H1 (cell line): ENCODE measurements around the gene COQ10B. TPM values are rescaled to one million over a fixed set of nuclear protein-coding genes. Genes with fewer than 3 reads are reported as not detected.

Experiments
- CTCF ChIA-PET: fragments of 300-600 bp; sonication (Branson Sonifier 250); formaldehyde crosslinking; loops from one replicate; lab custom pipeline; 2021; ENCODE audit not compliant: partially characterized antibody; lab: Charles Lee
- POLR2A ChIA-PET: fragments of 300-600 bp; sonication (Branson Sonifier 250); formaldehyde crosslinking; loops from one replicate; lab custom pipeline; 2021; ENCODE audit warnings: inconsistent platforms; ENCODE audit not compliant: partially characterized antibody; lab: Charles Lee
- DNase-seq, 2 experiments: peaks; one replicate each; pipeline versions ENCODE4 v3.0.0 to v3.0.0-alpha.2; 2010 to 2022; ENCODE audit warnings: low spot score in 2 of 2, low read depth in 1 of 2, mixed read lengths in 1 of 2
- FAIRE-seq: peaks from 2 replicates; lab custom pipeline; 2011; peaks lifted over from hg19 to GRCh38; lab: Jason Lieb, UNC
- H2AFZ ChIP-seq: 2 replicates; pipeline ENCODE4 v1.8.1; 2012; ENCODE audit warnings: low read length, inconsistent platforms
- H2AK5ac ChIP-seq: 2 replicates; pipeline ENCODE4 v1.6.1; 2013; ENCODE audit warnings: low read depth, low read length
- H2BK120ac ChIP-seq: replicated peaks from 2 replicates; pipeline ENCODE3; 2013; ENCODE audit warnings: low read depth, low read length, inconsistent platforms
- H2BK12ac ChIP-seq: 2 replicates; pipeline ENCODE4 v1.6.1; 2013; ENCODE audit warnings: low read depth, low read length
- H2BK15ac ChIP-seq: 2 replicates; pipeline ENCODE4 v1.6.1; 2013; ENCODE audit warnings: low read length
- H2BK20ac ChIP-seq: 2 replicates; pipeline ENCODE4 v1.6.1; 2013; ENCODE audit warnings: low read length
- H2BK5ac ChIP-seq: 2 replicates; pipeline ENCODE4 v1.6.1; 2013; ENCODE audit warnings: low read depth, low read length
- H3K14ac ChIP-seq: 2 replicates; pipeline ENCODE4 v1.6.1; 2013; ENCODE audit warnings: inconsistent platforms; ENCODE audit not compliant: insufficient read length
- H3K18ac ChIP-seq: 2 replicates; pipeline ENCODE4 v1.6.1; 2013; ENCODE audit warnings: low read length; ENCODE audit errors: extremely low read depth
- H3K23ac ChIP-seq: 2 replicates; pipeline ENCODE4 v1.6.1; 2013; ENCODE audit warnings: inconsistent platforms; ENCODE audit not compliant: insufficient read length
- H3K23me2 ChIP-seq: 2 replicates; pipeline ENCODE4 v1.6.1; 2013; ENCODE audit warnings: low read depth, low read length
- H3K27ac ChIP-seq: 2 replicates; pipeline ENCODE4 v1.6.1; 2011; ENCODE audit warnings: low read depth, low read length, inconsistent platforms
- H3K27me3 ChIP-seq, 4 experiments: replicated peaks in 1 of 4; 1 replicate in 1 of 4; 2 replicates in 3 of 4; pipeline versions ENCODE4 v1.6.1 to v1.8.1; 2011 to 2013; ENCODE audit warnings: low read length in 3 of 4, mild to moderate bottlenecking in 3 of 4, inconsistent platforms in 2 of 4, mixed read lengths in 2 of 4, moderate library complexity in 1 of 4; ENCODE audit not compliant: control insufficient read depth in 3 of 4, insufficient read depth in 3 of 4; ENCODE audit errors: extremely low read depth in 1 of 4
- H3K36me3 ChIP-seq, 4 experiments: 2 replicates each; pipeline versions ENCODE4 v1.6.1 to v1.8.1; 2011 to 2013; ENCODE audit warnings: mild to moderate bottlenecking in 4 of 4, low read length in 3 of 4, moderate library complexity in 2 of 4, control low read depth in 1 of 4, inconsistent platforms in 1 of 4; ENCODE audit not compliant: insufficient read depth in 4 of 4, control insufficient read depth in 2 of 4
- H3K4ac ChIP-seq: replicated peaks from 2 replicates; pipeline ENCODE3; 2013; ENCODE audit warnings: low read length, low read depth, mixed read lengths, inconsistent platforms; ENCODE audit not compliant: insufficient read length
- H3K4me1 ChIP-seq, 4 experiments: replicated peaks in 1 of 4; 1 replicate in 1 of 4; 2 replicates in 3 of 4; pipeline versions ENCODE4 v1.6.1 to v1.8.1; 2011 to 2013; ENCODE audit warnings: low read length in 3 of 4, inconsistent platforms in 2 of 4, mixed read lengths in 1 of 4; ENCODE audit not compliant: insufficient read depth in 4 of 4, control insufficient read depth in 3 of 4
- H3K4me2 ChIP-seq, 2 experiments: 2 replicates each; pipeline versions ENCODE4 v1.6.1 to v1.8.1; 2011 to 2013; ENCODE audit warnings: low read depth in 2 of 2, low read length in 2 of 2, control low read depth in 1 of 2, inconsistent platforms in 1 of 2, mild to moderate bottlenecking in 1 of 2; ENCODE audit not compliant: insufficient read depth in 1 of 2
- H3K4me3 ChIP-seq, 4 experiments: fragments of 200-600, 300-600 bp in 1 of 4; sonication (generic), shearing (Covaris generic), sonication (Bioruptor Twin) in 1 of 4; 2 replicates each; pipeline versions ENCODE4 v1.5.1 to v1.8.1; 2011 to 2016; ENCODE audit warnings: low read length in 4 of 4, low read depth in 3 of 4, control low read depth in 2 of 4, inconsistent platforms in 2 of 4, mild to moderate bottlenecking in 2 of 4, mixed read lengths in 1 of 4, moderate library complexity in 1 of 4; ENCODE audit not compliant: insufficient read depth in 2 of 4; ENCODE audit errors: extremely low read depth in 1 of 4
- H3K56ac ChIP-seq: replicated peaks from 2 replicates; pipeline ENCODE3; 2013; ENCODE audit warnings: low read depth, mild to moderate bottlenecking, mixed read lengths, low read length, inconsistent platforms; ENCODE audit not compliant: insufficient read length
- H3K79me1 ChIP-seq: 2 replicates; pipeline ENCODE4 v1.6.1; 2013; ENCODE audit warnings: low read depth, low read length, control low read depth
- H3K79me2 ChIP-seq, 2 experiments: 2 replicates each; pipeline versions ENCODE4 v1.6.1 to v1.8.1; 2012 to 2013; ENCODE audit warnings: low read length in 2 of 2, mild to moderate bottlenecking in 2 of 2, inconsistent platforms in 1 of 2; ENCODE audit not compliant: insufficient read depth in 2 of 2, control insufficient read depth in 1 of 2
- H3K9ac ChIP-seq, 4 experiments: replicated peaks in 1 of 4; 1 replicate in 1 of 4; 2 replicates in 3 of 4; pipeline versions ENCODE4 v1.6.1 to v1.8.1; 2011 to 2013; ENCODE audit warnings: low read depth in 3 of 4, low read length in 3 of 4, control low read depth in 2 of 4, mild to moderate bottlenecking in 2 of 4, moderate library complexity in 2 of 4, inconsistent platforms in 1 of 4; ENCODE audit errors: extremely low read depth in 1 of 4
- H3K9me3 ChIP-seq, 2 experiments: 2 replicates each; pipeline versions ENCODE4 v1.6.1 to v1.8.1; 2012 to 2013; ENCODE audit warnings: mild to moderate bottlenecking in 2 of 2, moderate library complexity in 2 of 2, control low read depth in 1 of 2, inconsistent platforms in 1 of 2, low read depth in 1 of 2, low read length in 1 of 2, mixed read lengths in 1 of 2; ENCODE audit not compliant: insufficient read depth in 2 of 2
- H4K20me1 ChIP-seq, 2 experiments: replicated peaks in 1 of 2; 2 replicates each; pipeline versions ENCODE3 to v1.8.1; 2011 to 2013; ENCODE audit warnings: inconsistent platforms in 2 of 2, low read length in 2 of 2, mild to moderate bottlenecking in 1 of 2; ENCODE audit not compliant: insufficient read depth in 2 of 2, control insufficient read depth in 1 of 2
- H4K5ac ChIP-seq: 2 replicates; pipeline ENCODE4 v1.6.1; 2013; ENCODE audit warnings: low read length, low read depth, mixed read lengths, inconsistent platforms; ENCODE audit not compliant: insufficient read length
- H4K8ac ChIP-seq: 2 replicates; pipeline ENCODE4 v1.8.0; 2013; ENCODE audit warnings: mild to moderate bottlenecking, moderate library complexity, low read length, inconsistent platforms; ENCODE audit not compliant: insufficient read depth; ENCODE audit errors: extremely low read depth
- H4K91ac ChIP-seq: replicated peaks from 2 replicates; pipeline ENCODE3; 2013; ENCODE audit warnings: low read length, mixed read lengths, inconsistent platforms; ENCODE audit not compliant: insufficient read length
- BRCA1 ChIP-seq: IDR thresholded peaks from 2 replicates; pipeline ENCODE4 v1.6.1; 2012; ENCODE audit warnings: low read depth, low read length, improper control_type of control experiment
- CHD2 ChIP-seq: IDR thresholded peaks from 2 replicates; pipeline ENCODE4 v1.6.1; 2012; ENCODE audit warnings: low read length, improper control_type of control experiment
- HDAC6 ChIP-seq: IDR thresholded peaks from one replicate; pipeline ENCODE4 v1.7.1; 2012; ENCODE audit warnings: low read depth, mild to moderate bottlenecking, inconsistent platforms, low read length, moderate library complexity
- JUN ChIP-seq: IDR thresholded peaks from 2 replicates; pipeline ENCODE4 v1.6.1; 2011; ENCODE audit warnings: low read depth, mild to moderate bottlenecking, improper control_type of control experiment, low read length
- POLR2A ChIP-seq, 2 experiments: IDR thresholded peaks; 1 replicate in 1 of 2; 2 replicates in 1 of 2; pipeline ENCODE4 v1.6.1; 2011; ENCODE audit warnings: low read depth in 2 of 2, low read length in 2 of 2, mild to moderate bottlenecking in 2 of 2; ENCODE audit errors: control extremely low read depth in 1 of 2
- POLR2AphosphoS5 ChIP-seq: IDR thresholded peaks from 2 replicates; pipeline ENCODE4 v1.6.1; 2011; ENCODE audit warnings: low read depth, low read length
- SIN3A ChIP-seq, 2 experiments: IDR thresholded peaks in 1 of 2; conservative IDR thresholded peaks in 1 of 2; 2 replicates each; pipeline ENCODE4 v1.6.1; 2011 to 2012; ENCODE audit warnings: low read length in 2 of 2, improper control_type of control experiment in 1 of 2, low read depth in 1 of 2, mild to moderate bottlenecking in 1 of 2
- SP1 ChIP-seq: IDR thresholded peaks from 2 replicates; pipeline ENCODE4 v1.6.1; 2011; ENCODE audit warnings: low read depth, low read length
- SP2 ChIP-seq: IDR thresholded peaks from 2 replicates; pipeline ENCODE4 v1.6.1; 2012; ENCODE audit warnings: mild to moderate bottlenecking, low read length, inconsistent platforms
- SP4 ChIP-seq: IDR thresholded peaks from 2 replicates; pipeline ENCODE4 v1.6.1; 2012; ENCODE audit warnings: low read length, inconsistent platforms
- SUZ12 ChIP-seq: fragments of 200-600 bp; sonication (generic); IDR thresholded peaks from 2 replicates; pipeline ENCODE4 v1.6.1; 2012; ENCODE audit warnings: mild to moderate bottlenecking, inconsistent platforms, low read length, moderate library complexity, mixed read lengths
- WGBS, 2 experiments: shearing (Covaris generic) in 1 of 2; methylation state at CpG; one replicate each; pipeline versions ENCODE4 v1.1.6 to v1.1.7; 2013 to 2015; ENCODE audit warnings: low lambda C conversion rate in 2 of 2, mixed read lengths in 2 of 2, inconsistent platforms in 1 of 2, low coverage in 1 of 2, missing lambda C conversion rate in 1 of 2; ENCODE audit not compliant: insufficient replicate concordance in 2 of 2, insufficient coverage in 1 of 2, insufficient read length in 1 of 2; ENCODE audit errors: extremely low coverage in 1 of 2, missing lambda C conversion rate in 1 of 2; 5-methylcytosine and 5-hydroxymethylcytosine counted together
- polyA plus RNA-seq, 7 experiments: library from polyadenylated mRNA; depleted of rRNA in 3 of 7; stranded (reverse) in 5 of 7; unstranded in 2 of 7; fragments of >200 nt in 5 of 7; fragments of 200-250 nt in 2 of 7; gene quantifications; 1 replicate in 5 of 7; 2 replicates in 1 of 7; 4 replicates in 1 of 7; pipeline versions ENCODE4 v1.2.1 to v1.2.3, GENCODE V29; 2011 to 2013; ENCODE audit warnings: missing spikeins in 2 of 7, mixed read lengths in 2 of 7
- total RNA-seq: library from RNA; stranded (reverse); fragmentation: NEBNext Ultra II Directional; extraction: Animal tissue kit (Norgen Biotek cat#: 25700); gene quantifications from 2 replicates; pipeline ENCODE4 v1.2.1, GENCODE V29; 2021

Gene COQ10B
- total and polyA plus RNA-seq, 2 of the 8 experiments (the other 6 are each of a cell fraction or from before 2014, with no cell fraction given), result 1.9 to 17.3 TPM

GRCh38 chr2:197504512-197504911 is 51.2 kb downstream of the COQ10B start:
- Histone ChIP-seq H4K20me1 (peaks cover 0 to 4% of the 10 kb centered on the region in 2 experiments), H2AK5ac (no peak overlapping the region), H2AFZ (no peak overlapping the region), H3K27me3 (no peaks in the 10 kb centered on the region), H2BK5ac (no peak overlapping the region), H3K4me3 (no peak overlapping the region), H2BK120ac (no peak overlapping the region), H2BK15ac (no peak overlapping the region), H2BK20ac (no peak overlapping the region), H3K79me1 (no peaks in the 10 kb centered on the region), H3K27ac (no peak overlapping the region), H3K23me2 (peaks cover 2% of the 10 kb centered on the region; the same call in 1 of the 2 replicates), H3K79me2 (peaks cover 16 to 43% of the 10 kb centered on the region in 2 experiments), H3K14ac (no peak overlapping the region), H3K36me3 (peaks cover 6 to 40% (median 17%) of the 10 kb centered on the region in 4 experiments; a peak in 7 of 8 replicates), H4K5ac (no peak overlapping the region), H3K9me3 (no peaks in the 10 kb centered on the region), H3K4me2 (no peak overlapping the region), H3K18ac (no peak overlapping the region), H4K91ac (no peak overlapping the region), H3K23ac (no peak overlapping the region), H3K4me1 (peaks cover 0 to 3% (median under 1%) of the 10 kb centered on the region in 4 experiments; a peak in 4 of 7 replicates), H3K9ac (no peak overlapping the region), H3K56ac (no peak overlapping the region), H3K4ac (no peak overlapping the region), H2BK12ac (no peak overlapping the region), H4K8ac (no peak overlapping the region)
- FAIRE-seq (no peak), DNase-seq (no peak)
- TF ChIP-seq SP2 (no peak), SP1 (no peak), JUN (no peak), POLR2AphosphoS5 (peak; percentile 79), POLR2A (IDR thresholded peaks at IDR 0.05; ENCODE audit: control extremely low read depth in 1 of 2, low read depth in 2 of 2, low read length in 2 of 2) (peak in 1 of 2 experiments; percentile 67; a peak in 2 of 3 replicates), HDAC6 (no peak), SUZ12 (no peak), CHD2 (no peak), SP4 (no peak), SIN3A (conservative IDR thresholded peaks at IDR 0.05 in 1 of 2, IDR thresholded peaks at IDR 0.05 in 1 of 2; ENCODE audit: low read depth in 1 of 2, low read length in 2 of 2) (no peak), BRCA1 (no peak)
- 95% methylated on average over 6 of the region's 6 CpGs; no CpG with 5 or more reads in 1 of the 2 experiments for WGBS, 2 experiments
- POLR2A ChIA-PET, result interaction anchor here (0.6 to 15.2 kb wide), 9 partner anchors 6 to 154 kb away, joined by 3 to 270 read pairs (median 3); partner anchors contain the start of genes HSPD1, HSPE1, MOB4 and SF3B1
- CTCF ChIA-PET, result interaction anchor here (1.4 to 1.6 kb wide), 2 partner anchors 9 to 95 kb away, joined by 4 to 9 read pairs; no protein-coding TSS in a partner anchor
